HG02884 (cell line): ENCODE results near the gene PGAP3.

Experiments
- ATAC-seq: cut with Tn5 transposase; IDR thresholded peaks from one replicate; pipeline ENCODE4 v1.9.1; 2021; ENCODE audit warnings: mild to moderate bottlenecking, moderate library complexity; ENCODE audit not compliant: unreplicated experiment

Gene PGAP3

DNA sequence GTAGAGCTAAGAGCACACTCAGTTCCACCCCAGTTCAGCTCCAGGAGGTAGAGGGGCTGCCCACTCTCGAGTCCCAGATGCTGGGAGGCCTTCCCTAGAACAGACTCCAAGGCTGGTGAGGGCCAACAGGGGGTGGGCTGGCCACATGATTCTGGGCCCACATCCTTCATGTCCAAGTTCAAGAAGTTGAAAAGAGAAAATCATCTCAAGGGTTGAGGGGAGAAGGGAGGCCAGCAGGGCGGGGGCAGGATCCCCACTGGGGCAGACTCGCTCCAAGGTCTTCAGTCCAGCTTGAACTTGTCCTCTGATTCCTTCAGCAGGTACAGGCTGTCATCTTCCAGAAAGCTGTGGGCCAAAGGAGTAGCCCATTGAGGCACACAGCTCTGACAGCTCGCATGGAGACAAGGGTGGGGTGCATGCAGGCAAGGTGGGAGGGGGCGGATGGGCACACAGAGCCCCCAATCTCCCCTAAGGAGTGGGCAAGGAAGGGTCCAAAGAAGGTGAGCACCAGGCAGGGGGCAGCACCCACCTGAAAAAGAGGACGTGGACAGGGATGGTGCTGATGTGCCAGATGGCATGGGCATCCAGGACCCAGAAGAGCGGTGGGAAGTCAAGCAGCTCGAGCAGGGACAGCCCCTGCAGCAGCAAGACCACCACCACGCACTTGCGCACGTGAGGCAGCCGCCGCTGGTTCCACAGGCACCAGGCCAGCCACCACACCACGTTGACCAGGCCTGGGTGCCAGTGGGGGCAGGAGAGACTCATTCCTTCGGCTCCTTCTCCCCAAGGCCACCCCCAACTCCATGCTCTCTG is 15.1 kb downstream of the PGAP3 start:
- no peak for ATAC-seq

- ATAC-seq: no peak
Measured at GRCh38 chr17:39671651-39672521, 16.0 kb downstream of the PGAP3 start.

- ATAC-seq: no peak
Measured at GRCh38 chr17:39670746-39671145, 17.1 kb downstream of the PGAP3 start.

- ATAC-seq: no peak
Measured at GRCh38 chr17:39669897-39670735, 17.7 kb downstream of the PGAP3 start.

GRCh38 chr17:39667945-39668924 is 19.6 kb downstream of the PGAP3 start, which contains the start of gene PNMT:
Gene PNMT, plus strand, starts transcription at chr17:39668453. Its CDS starts 23 bp downstream, at chr17:39668476.
- no peak for ATAC-seq

DNA sequence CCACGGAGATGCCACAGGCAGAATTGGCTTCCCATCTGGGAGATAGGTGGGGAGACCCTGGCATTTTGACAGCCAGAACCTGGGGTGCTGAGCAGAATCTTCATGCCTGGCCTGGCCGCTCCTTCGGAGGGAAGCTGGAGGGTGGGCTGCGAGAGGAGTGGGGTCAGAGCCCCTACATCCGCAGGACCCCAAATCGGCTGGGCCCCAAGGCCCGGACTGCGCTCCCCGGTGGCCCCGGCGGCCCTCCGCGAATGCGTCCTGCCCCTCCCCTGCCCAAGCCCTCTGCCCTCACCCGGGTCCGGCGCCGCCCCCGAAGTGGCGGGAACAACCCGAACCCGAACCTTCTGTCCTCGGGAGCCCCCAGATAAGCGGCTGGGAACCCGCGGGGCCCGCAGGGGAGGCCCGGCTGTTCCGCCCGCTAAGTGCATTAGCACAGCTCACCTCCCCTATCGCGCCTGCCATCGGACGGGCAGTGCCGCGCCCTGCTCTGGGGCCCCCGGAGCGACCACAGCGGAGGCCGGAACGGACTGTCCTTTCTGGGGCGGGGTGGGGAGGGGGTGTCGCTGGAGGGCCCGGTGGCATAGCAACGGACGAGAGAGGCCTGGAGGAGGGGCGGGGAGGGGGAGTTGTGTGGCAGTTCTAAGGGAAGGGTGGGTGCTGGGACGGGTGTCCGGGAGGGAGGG is 20.5 kb downstream of the PGAP3 start:
- no peak for ATAC-seq

DNA sequence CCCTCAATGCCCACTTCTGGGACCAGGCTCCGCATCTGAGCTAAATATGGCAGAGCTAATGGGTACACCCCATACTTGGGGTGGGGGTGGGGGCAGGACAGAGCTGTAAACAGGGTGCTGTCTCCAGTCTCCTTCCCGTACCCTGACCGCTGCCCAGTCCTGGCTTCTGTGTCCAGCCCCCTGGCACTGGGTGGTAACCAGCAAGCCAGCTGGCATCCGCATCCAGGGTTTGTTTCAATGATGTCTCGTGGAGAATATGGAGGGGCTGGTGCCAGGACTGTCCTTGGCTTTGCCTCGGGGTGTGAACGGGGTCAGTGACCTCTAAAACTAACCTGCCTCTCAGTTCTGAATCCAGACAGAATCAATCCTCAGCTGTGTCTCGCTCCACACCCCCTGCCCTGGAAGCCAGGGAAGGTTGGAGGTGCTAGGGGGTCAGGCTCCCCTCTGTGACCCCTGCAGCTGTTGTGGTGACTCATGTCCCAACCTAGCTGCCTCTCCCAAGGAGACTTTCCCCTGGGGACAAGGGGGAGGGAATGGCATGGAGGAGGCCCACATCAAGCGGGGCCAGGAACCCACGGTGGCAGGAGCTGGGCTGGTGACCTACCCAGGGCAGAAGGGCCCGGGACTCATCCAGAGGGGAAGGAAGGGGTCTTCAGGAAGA is 21.1 kb downstream of the PGAP3 start:
- ATAC-seq: no peak

GRCh38 chr17:39666231-39666600 is 21.6 kb downstream of the PGAP3 start:
- ATAC-seq: no peak

DNA sequence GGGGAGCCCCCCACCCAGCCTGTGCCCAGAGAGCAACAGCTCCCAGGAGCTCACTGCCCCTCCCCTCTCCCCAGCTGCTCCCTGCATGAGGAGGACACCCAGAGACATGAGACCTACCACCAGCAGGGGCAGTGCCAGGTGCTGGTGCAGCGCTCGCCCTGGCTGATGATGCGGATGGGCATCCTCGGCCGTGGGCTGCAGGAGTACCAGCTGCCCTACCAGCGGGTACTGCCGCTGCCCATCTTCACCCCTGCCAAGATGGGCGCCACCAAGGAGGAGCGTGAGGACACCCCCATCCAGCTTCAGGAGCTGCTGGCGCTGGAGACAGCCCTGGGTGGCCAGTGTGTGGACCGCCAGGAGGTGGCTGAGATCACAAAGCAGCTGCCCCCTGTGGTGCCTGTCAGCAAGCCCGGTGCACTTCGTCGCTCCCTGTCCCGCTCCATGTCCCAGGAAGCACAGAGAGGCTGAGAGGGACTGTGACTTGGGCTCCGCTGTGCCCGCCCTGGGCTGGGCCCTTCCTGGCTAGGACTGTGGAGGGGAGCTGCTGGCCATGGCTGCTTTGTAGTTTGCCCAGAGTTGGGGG is 22.1 kb downstream of the PGAP3 start:
- no peak for ATAC-seq

GRCh38 chr17:39664581-39665561 is 23.0 kb downstream of the PGAP3 start, which contains the start of gene TCAP:
Gene TCAP, plus strand, starts transcription at chr17:39665349. Its CDS starts 11 bp downstream, at chr17:39665360.
- ATAC-seq: no peak

DNA sequence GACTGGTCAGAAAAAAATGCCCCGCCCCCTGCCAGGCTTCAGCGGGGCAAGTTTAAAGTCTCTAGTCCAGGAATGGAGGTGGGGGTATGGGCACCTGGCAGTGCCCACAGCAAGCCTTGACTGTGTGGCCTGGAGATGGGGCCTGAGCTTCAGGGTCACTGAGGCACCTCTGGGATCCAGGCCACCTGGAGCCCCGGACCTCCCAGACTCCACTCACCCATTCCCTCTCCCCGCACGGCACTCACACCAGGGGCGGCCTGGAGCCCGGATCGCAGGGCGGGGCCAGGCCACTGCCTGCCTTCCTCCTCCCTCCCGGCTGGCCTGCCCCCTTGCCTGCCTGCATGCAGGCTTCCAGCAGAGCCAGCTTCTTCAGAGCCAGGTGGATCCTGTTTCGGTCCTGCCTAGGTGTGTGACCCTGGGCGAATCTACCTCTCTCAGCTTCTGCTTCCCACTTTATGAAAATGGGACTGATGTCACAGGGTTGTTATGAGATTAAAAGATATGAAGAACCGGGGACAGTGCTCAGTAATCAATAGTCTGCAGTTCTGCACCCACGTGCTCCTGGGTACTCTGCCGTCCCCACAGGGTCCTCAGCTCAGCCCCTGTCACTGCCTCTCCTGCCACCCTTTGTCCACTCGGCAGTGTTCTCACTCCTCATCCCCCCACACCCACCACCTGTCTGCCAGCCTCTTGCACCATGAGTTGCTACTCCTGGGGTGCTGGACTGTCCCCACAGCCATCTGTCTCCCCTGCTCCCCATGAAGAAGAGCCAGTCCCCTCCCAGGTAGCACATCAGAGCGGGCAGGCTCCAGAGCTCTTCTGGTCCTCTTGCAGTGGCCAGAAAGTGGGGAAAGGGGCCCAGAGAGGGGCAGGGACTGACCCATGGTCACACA is 23.9 kb downstream of the PGAP3 start:
- ATAC-seq: no peak

- no peak for ATAC-seq
Measured at GRCh38 chr17:39663340-39663687, 24.5 kb downstream of the PGAP3 start.

DNA sequence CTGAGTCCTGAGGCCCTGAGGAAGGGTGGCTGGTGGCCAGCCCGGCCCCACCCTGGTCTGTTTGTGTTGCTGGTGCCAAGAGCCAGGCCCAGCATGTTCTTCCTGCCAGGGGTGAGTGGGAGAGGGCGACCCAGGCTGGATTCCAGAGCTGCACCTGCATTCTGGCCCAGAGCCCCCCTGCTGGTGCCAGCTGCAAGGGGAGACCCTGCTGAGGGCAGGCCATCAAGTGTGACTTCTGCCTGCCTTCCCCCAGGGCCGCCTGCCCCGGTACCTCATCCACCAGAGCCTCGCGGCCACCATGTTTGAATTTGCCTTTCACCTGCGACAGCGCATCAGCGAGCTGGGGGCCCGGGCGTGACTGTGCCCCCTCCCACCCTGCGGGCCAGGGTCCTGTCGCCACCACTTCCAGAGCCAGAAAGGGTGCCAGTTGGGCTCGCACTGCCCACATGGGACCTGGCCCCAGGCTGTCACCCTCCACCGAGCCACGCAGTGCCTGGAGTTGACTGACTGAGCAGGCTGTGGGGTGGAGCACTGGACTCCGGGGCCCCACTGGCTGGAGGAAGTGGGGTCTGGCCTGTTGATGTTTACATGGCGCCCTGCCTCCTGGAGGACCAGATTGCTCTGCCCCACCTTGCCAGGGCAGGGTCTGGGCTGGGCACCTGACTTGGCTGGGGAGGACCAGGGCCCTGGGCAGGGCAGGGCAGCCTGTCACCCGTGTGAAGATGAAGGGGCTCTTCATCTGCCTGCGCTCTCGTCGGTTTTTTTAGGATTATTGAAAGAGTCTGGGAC is 25.1 kb downstream of the PGAP3 start:
- no peak for ATAC-seq

GRCh38 chr17:39661744-39662541 is 25.9 kb downstream of the PGAP3 start:
- no peak for ATAC-seq
